GM12874 (cell line): Measurements from ENCODE around the gene PINK1.

Experiments used
- TF ChIP-seq, protein P1 (sequence below): IDR thresholded peaks from 2 replicates; pipeline ENCODE4 v1.5.1; 2011; ENCODE audit warnings: low read depth, mild to moderate bottlenecking, control low read depth, low read length, moderate library complexity; ENCODE audit not compliant: insufficient read depth

Gene PINK1

DNA sequence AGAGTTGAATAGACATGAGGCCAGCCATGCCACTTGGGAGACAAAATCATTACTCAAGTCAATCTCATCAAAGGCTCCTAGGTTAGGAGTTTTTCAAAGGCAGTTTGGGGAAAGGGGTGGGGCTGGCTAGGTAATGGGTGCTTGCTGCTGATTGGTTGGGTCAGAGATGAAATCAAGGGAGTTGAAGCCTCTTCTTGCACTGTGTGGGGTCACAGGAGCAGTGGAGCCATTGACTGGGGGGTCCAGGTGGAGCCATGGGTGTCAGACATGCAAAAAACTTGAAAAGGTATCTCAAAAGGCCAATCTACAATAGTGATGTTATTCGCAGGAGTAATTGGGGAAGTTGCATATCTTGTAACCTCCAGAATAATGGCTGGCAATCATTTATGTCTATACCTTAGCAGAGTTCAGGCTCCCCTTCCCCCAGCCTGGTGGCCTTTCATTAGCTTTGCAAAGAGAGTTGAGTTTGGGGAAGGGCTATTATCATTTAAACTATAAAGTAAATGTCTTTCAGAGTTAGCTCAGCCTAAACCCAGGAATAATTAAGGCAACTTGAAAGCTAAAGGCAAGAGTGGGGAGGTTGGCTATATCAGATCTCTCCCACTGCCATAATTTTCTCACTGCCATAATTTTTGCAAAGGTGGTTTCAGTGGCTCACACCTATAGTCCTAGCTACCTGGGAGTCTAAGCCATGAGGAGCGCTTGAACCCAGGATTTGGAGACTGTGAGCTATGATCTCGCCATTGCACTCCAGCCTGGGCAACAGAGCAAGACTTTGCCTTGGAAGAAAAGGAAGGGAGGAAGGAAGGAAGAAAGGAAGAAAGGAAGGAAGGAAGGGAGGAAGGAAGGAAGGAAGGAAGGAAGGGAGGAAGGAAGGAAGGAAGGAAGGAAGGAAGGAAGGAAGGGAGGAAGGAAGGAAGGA lies 7.8 kb upstream of the PINK1 start:
- TF ChIP-seq, protein P1, sequence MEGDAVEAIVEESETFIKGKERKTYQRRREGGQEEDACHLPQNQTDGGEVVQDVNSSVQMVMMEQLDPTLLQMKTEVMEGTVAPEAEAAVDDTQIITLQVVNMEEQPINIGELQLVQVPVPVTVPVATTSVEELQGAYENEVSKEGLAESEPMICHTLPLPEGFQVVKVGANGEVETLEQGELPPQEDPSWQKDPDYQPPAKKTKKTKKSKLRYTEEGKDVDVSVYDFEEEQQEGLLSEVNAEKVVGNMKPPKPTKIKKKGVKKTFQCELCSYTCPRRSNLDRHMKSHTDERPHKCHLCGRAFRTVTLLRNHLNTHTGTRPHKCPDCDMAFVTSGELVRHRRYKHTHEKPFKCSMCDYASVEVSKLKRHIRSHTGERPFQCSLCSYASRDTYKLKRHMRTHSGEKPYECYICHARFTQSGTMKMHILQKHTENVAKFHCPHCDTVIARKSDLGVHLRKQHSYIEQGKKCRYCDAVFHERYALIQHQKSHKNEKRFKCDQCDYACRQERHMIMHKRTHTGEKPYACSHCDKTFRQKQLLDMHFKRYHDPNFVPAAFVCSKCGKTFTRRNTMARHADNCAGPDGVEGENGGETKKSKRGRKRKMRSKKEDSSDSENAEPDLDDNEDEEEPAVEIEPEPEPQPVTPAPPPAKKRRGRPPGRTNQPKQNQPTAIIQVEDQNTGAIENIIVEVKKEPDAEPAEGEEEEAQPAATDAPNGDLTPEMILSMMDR = no peak

DNA sequence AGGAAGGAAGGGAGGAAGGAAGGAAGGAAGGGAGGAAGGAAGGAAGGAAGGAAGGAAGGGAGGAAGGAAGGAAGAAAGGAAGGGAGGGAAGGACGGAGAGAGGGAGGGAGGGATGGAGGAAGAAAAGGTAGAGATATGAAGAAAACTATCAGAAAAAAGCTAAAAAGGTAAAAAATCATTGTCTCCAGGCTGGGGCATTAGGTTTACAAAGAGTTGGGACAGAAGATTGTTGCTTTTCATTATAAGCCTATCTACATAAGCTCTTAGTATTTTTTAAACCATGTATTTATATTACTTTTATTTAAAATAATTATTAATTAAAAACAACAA lies 7.2 kb upstream of the PINK1 start:
- TF ChIP-seq, protein P1 = no peak

DNA sequence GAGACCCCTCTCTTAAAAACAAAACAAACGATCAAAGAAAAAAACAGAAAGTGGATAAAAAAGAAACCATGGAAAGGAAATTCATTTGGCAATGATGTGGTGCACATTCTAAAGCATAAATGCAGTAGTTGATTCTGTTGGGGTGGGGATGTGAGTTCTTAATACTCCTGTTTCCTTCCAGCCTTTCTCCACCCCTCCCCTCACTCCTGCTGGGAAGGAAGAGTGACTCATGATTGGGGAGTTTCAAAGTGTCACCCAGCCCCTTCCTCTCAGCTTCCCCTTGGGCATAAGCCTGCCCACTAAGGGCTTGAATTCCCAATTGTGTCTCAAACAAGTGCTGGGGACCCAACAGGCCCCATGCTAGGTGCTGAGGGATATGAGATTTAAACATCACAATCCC lies 6.7 kb upstream of the PINK1 start:
- TF ChIP-seq, protein P1 = no peak

DNA sequence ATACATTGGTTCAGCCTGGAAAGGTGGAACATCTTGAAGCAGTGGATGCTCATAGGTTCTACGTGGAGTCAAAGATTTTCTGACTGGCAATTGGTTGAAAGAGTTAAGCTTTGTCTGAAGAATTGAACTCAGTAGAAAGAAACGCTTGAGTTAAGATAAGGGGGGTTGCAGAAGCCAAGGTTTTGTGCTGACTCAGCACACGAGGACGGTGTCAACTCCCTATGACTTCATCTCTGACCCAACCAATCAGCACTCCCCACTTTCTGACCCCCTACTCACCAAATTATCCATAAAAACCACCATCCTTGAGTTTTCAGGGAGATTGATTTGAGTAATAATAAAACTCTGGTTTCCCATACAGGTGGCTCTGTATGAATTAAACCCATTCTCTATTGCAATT lies 2.5 kb upstream of the PINK1 start:
- TF ChIP-seq, protein P1 = no peak

DNA sequence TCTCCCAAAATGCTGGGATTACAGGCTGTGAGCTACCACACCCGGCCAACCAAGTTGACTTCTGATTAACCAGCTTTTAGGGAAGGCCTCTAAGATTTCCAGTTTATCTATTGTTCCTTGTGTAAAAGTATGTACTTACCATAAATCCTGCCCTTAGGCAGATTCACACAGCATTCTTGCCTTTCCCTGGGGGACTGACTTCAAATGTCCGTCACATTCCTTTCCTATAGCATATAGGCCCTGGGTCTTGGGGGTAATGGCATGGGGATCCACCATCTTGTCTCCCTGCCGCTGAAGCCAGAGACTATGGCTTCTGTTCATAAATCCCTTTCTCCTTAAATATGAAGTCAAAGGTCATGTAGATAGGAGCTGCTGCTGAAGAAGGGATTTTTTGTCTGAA lies 872 bp upstream of the PINK1 start:
- TF ChIP-seq, protein P1 = no peak

DNA sequence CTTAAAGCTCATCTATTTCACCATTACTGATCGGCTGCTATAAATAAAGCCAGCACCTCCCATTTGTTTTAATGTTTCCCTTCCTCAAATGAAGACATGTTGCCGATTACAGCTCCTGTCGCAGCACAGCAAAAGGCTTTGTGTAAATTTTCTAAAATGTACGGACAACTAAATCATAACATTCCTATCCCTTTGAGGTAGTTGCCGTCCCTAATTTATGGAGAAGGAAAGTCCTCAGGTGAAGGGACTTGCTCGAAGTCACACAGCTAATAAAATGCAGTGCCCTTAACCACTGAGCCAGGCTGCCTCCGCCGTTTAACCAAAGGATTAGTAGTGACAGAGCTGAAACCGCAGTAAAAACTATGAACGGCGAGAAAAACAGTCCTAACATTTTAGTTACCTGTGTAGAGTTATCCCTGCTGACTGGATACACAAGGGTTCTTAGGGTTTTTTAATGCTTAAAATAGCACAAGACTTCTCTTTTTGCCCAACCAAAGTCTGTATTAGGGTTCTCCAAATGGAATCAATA lies 871 bp downstream of the PINK1 start:
- TF ChIP-seq, protein P1 = no peak

DNA sequence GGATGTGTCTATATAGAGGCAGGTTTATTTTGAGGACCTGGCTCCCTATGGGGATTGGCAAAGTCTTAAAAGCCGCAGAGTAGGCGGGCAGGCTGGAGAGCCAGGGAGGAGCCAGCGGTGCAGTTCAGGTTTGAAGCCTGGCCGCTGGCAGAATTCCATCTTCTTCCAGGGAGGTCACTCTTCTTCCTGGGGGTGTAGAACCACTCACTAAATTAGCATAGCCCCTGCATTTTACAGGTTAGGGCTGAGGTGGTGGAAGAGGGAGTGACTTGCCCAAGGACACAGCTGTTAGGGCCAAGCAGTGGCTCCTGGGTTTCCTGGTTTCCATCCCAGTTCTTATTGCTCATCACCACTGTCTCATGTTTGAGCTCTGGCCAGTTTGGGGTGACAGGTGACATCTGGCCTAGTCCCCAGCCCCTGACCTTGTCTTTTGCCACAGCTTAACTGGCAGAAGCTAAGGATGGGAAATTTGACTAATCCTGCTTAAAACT lies 1.4 kb downstream of the PINK1 start:
- TF ChIP-seq, protein P1 = no peak
